22Rv1 (cell line): ENCODE measurements around the gene KDM3B.

Experiments used
- H3K27ac ChIP-seq: fragments of 450-650 bp; 2 replicates; pipeline ENCODE4 v1.5.1; 2017
- CTCF ChIP-seq: fragments of 450-650 bp; IDR thresholded peaks from 2 replicates; pipeline ENCODE4 v1.5.1; 2017; ENCODE audit warnings: mild to moderate bottlenecking
- ZFX ChIP-seq: fragments of 450-650 bp; IDR thresholded peaks from 2 replicates; pipeline ENCODE4 v1.6.1; 2017; ENCODE audit warnings: antibody characterized with exemption, borderline replicate concordance

KDM3B gene

GRCh38 chr5:138461343-138462125 is 109.0 kb downstream of the KDM3B start:
- peak overlapping the region; percentile 98 for H3K27ac ChIP-seq

GRCh38 chr5:138463419-138464007 is 111.0 kb downstream of the KDM3B start:
- H3K27ac ChIP-seq: peak overlapping the region; percentile 98
- TF ChIP-seq CTCF: no peak
- TF ChIP-seq ZFX: no peak

More at GRCh38 chr5:138461343-138462125, 109.0 kb downstream of the KDM3B start:
- TF ChIP-seq ZFX: no peak
- 0 out of 2 replicates have a peak, but pooled peaks have one; percentile 11 for TF ChIP-seq CTCF

- H3K27ac ChIP-seq: peak overlapping the region; percentile 98
- TF ChIP-seq ZFX (no peak), CTCF (peak; percentile 98)
These were observed 111.5 kb downstream of the KDM3B start for GRCh38 chr5:138464008-138464387.

GRCh38 chr5:138464388-138465260 is 112.1 kb downstream of the KDM3B start:
- peak; percentile 83 for TF ChIP-seq CTCF
- no peak for TF ChIP-seq ZFX

GRCh38 chr5:138465261-138466124 is 113.0 kb downstream of the KDM3B start, which contains the start of gene EGR1:
TSS of gene EGR1 (plus strand) at chr5:138465479. CDS start at chr5:138465762, 283 bp downstream.
- H3K27ac ChIP-seq: peak within 1 kb of the TSS; percentile 98

More at GRCh38 chr5:138464388-138465260, 112.1 kb downstream of the KDM3B start:
- peak overlapping the region; percentile 98 for H3K27ac ChIP-seq

More at GRCh38 chr5:138465261-138466124, 113.0 kb downstream of the KDM3B start, which contains the start of gene EGR1:
- no peak for TF ChIP-seq CTCF
- no peak for TF ChIP-seq ZFX
